OCI-LY1 (cell line): ENCODE data around the gene KCNG4.

Experiments
- EZH2 ChIP-seq: fragments of 200-600 bp; sonication (generic), shearing (Covaris generic); IDR thresholded peaks from 2 replicates; pipeline ENCODE4 v1.8.0; 2017; ENCODE audit warnings: borderline replicate concordance, mixed run types, mild to moderate bottlenecking, antibody characterized with exemption, low read length, moderate library complexity, mixed read lengths
- TF ChIP-seq, protein P1 (sequence below): fragments of 200-600 bp; sonication (generic), shearing (Covaris generic); IDR thresholded peaks from 2 replicates; pipeline ENCODE4 v1.5.1; 2017; ENCODE audit warnings: mild to moderate bottlenecking, antibody characterized with exemption, low read length, moderate library complexity, mixed read lengths

- TF ChIP-seq, protein P1, sequence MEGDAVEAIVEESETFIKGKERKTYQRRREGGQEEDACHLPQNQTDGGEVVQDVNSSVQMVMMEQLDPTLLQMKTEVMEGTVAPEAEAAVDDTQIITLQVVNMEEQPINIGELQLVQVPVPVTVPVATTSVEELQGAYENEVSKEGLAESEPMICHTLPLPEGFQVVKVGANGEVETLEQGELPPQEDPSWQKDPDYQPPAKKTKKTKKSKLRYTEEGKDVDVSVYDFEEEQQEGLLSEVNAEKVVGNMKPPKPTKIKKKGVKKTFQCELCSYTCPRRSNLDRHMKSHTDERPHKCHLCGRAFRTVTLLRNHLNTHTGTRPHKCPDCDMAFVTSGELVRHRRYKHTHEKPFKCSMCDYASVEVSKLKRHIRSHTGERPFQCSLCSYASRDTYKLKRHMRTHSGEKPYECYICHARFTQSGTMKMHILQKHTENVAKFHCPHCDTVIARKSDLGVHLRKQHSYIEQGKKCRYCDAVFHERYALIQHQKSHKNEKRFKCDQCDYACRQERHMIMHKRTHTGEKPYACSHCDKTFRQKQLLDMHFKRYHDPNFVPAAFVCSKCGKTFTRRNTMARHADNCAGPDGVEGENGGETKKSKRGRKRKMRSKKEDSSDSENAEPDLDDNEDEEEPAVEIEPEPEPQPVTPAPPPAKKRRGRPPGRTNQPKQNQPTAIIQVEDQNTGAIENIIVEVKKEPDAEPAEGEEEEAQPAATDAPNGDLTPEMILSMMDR, result no peak
- TF ChIP-seq EZH2, result no peak
Observed at GRCh38 chr16:84262031-84262430, 22.2 kb upstream of the KCNG4 start.
